PC-9 (cell line): ENCODE measurements around the gene CABP5. TPM values are rescaled to one million over a fixed set of nuclear protein-coding genes. Genes with fewer than 3 reads are reported as not detected.

Experiments used
- BruUV-seq: library from RNA; stranded (reverse); fragments of 400-500 nt; replicated peaks from 2 replicates; lab custom pipeline; 2021; lab: Mats Ljungman, UMichigan
- CTCF ChIA-PET: fragments of 300-600 bp; sonication (Branson Sonifier 250); formaldehyde crosslinking; loops from one replicate; lab custom pipeline; 2022; ENCODE audit warnings: antibody characterized with exemption; lab: Charles Lee
- POLR2A ChIA-PET: fragments of 300-600 bp; sonication (Branson Sonifier 250); formaldehyde crosslinking; loops from one replicate; lab custom pipeline; 2022; ENCODE audit warnings: antibody characterized with exemption; ENCODE audit not compliant: unreplicated experiment; lab: Charles Lee
- DNase-seq, 2 experiments: peaks; one replicate each; pipeline versions ENCODE4 v3.0.0 to v3.0.0-alpha.2; 2015 to 2022; ENCODE audit warnings: mixed read lengths in 1 of 2
- H2AFZ ChIP-seq: fragments of 200-600 bp; sonication (generic); 2 replicates; pipeline ENCODE4 v1.8.1; 2017; ENCODE audit warnings: antibody characterized with exemption
- H3F3A ChIP-seq: fragments of 200-600 bp; sonication (generic); 2 replicates; pipeline ENCODE4 v1.8.1; 2017; ENCODE audit warnings: antibody characterized with exemption, mild to moderate bottlenecking, low read depth; ENCODE audit not compliant: insufficient read depth
- H3K27ac ChIP-seq: fragments of 200-600 bp; sonication (generic); 2 replicates; pipeline ENCODE4 v1.6.1; 2016; ENCODE audit warnings: mixed run types
- H3K27me3 ChIP-seq: fragments of 200-600 bp; sonication (generic); 2 replicates; pipeline ENCODE4 v1.6.1; 2016; ENCODE audit warnings: low read depth, mixed run types; ENCODE audit not compliant: insufficient read depth
- H3K36me3 ChIP-seq: fragments of 200-600 bp; sonication (generic); 2 replicates; pipeline ENCODE4 v1.6.1; 2016; ENCODE audit warnings: low read depth, mixed run types
- H3K4me1 ChIP-seq: fragments of 200-600 bp; sonication (generic); replicated peaks from 2 replicates; pipeline ENCODE4 v1.6.1; 2016; ENCODE audit warnings: mixed run types; ENCODE audit not compliant: insufficient read depth
- H3K4me2 ChIP-seq: fragments of 200-600 bp; sonication (generic); 2 replicates; pipeline ENCODE4 v1.6.1; 2017; ENCODE audit warnings: mixed run types
- H3K4me3 ChIP-seq: fragments of 200-600 bp; sonication (generic); 2 replicates; pipeline ENCODE4 v1.6.1; 2016; ENCODE audit warnings: mixed run types
- H3K79me2 ChIP-seq: fragments of 200-600 bp; sonication (generic); 2 replicates; pipeline ENCODE4 v1.6.1; 2017; ENCODE audit warnings: low read depth, mixed run types
- H3K9me2 ChIP-seq: fragments of 200-600 bp; sonication (generic); 2 replicates; pipeline ENCODE4 v1.8.1; 2017; ENCODE audit warnings: mild to moderate bottlenecking; ENCODE audit not compliant: insufficient read depth
- H3K9me3 ChIP-seq: fragments of 200-600 bp; sonication (generic); 2 replicates; pipeline ENCODE4 v1.8.1; 2016; ENCODE audit warnings: low read depth; ENCODE audit not compliant: insufficient read depth
- H4K20me1 ChIP-seq: fragments of 200-600 bp; sonication (generic); 2 replicates; pipeline ENCODE4 v1.8.1; 2017; ENCODE audit not compliant: insufficient read depth
- CTCF ChIP-seq: fragments of 200-600 bp; sonication (generic); conservative IDR thresholded peaks from 2 replicates; pipeline ENCODE4 v1.6.1; 2017; ENCODE audit warnings: mixed run types, antibody characterized with exemption, mild to moderate bottlenecking, moderate library complexity
- EZH2 ChIP-seq: fragments of 200-600 bp; sonication (generic); IDR thresholded peaks from 2 replicates; pipeline ENCODE4 v1.8.0; 2017; ENCODE audit warnings: antibody characterized with exemption, low read depth
- intact Hi-C: fragments of 100-400 bp; cut with micrococcal nuclease; formaldehyde crosslinking; loops from one replicate; pipeline ENCODE4 v1.10.0; 2022; ENCODE audit not compliant: unreplicated experiment
- total RNA-seq: library from RNA; stranded (reverse); gene quantifications from 2 replicates; pipeline ENCODE4 v1.2.3, GENCODE V29; 2021

The CABP5 gene
- total RNA-seq, 1 experiment from 2014 or later, result not detected

DNA sequence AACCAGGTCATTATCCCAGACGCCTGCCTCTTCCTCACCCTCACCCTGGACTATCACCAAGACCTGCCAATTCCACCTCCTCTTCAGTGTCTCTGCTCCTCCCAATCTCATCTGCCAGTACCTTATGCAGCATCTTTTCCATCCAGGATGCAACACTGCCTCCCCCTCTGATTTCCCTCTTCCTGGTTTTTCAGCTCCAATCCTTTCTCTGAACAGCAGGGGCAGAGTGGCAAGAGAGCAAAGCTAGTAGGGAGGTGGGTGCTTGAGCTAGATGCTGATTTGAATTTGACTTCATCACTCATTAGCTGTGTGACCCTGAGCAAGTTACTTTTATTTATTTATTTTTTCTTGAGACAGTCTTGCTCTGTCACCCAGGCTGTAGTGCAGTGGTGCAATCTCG is 25.6 kb upstream of the CABP5 start:
- ChIA-PET CTCF (interaction anchor here (0.5 kb wide), 1 partner anchor 18 kb away, joined by 3 read pairs; no protein-coding TSS in a partner anchor), POLR2A (no interaction called here)
- Histone ChIP-seq H2AFZ (no peak overlapping the region), H3F3A (no peaks in the 10 kb centered on the region), H3K4me3 (no peak overlapping the region), H4K20me1 (no peaks in the 10 kb centered on the region), H3K79me2 (no peaks in the 10 kb centered on the region), H3K9me3 (no peaks in the 10 kb centered on the region), H3K36me3 (no peaks in the 10 kb centered on the region), H3K9me2 (no peaks in the 10 kb centered on the region), H3K4me2 (no peak overlapping the region), H3K4me1 (no peaks in the 10 kb centered on the region), H3K27me3 (peaks cover 88% of the 10 kb centered on the region), H3K27ac (no peak overlapping the region)
- DNase-seq, result no peak
- no peak for TF ChIP-seq CTCF
- no peak for TF ChIP-seq EZH2
- intact Hi-C loops, result no loop called here
- BruUV-seq, result no TSS peak

- BruUV-seq, result no TSS peak
- Histone ChIP-seq H3K27ac (no peak overlapping the region), H3K36me3 (no peaks in the 10 kb centered on the region), H3K4me1 (no peaks in the 10 kb centered on the region), H3K4me3 (no peak overlapping the region), H3K9me2 (no peaks in the 10 kb centered on the region), H4K20me1 (no peaks in the 10 kb centered on the region), H2AFZ (no peak overlapping the region), H3F3A (no peaks in the 10 kb centered on the region), H3K4me2 (no peak overlapping the region), H3K79me2 (no peaks in the 10 kb centered on the region), H3K9me3 (no peaks in the 10 kb centered on the region), H3K27me3 (peaks cover 86% of the 10 kb centered on the region)
- ChIA-PET CTCF (no interaction called here), POLR2A (no interaction called here)
- intact Hi-C loops, result no loop called here
- TF ChIP-seq EZH2, result no peak
- TF ChIP-seq CTCF, result no peak
- no peak for DNase-seq
These were observed 20.6 kb upstream of the CABP5 start for GRCh38 chr19:48064509-48064908.

DNA sequence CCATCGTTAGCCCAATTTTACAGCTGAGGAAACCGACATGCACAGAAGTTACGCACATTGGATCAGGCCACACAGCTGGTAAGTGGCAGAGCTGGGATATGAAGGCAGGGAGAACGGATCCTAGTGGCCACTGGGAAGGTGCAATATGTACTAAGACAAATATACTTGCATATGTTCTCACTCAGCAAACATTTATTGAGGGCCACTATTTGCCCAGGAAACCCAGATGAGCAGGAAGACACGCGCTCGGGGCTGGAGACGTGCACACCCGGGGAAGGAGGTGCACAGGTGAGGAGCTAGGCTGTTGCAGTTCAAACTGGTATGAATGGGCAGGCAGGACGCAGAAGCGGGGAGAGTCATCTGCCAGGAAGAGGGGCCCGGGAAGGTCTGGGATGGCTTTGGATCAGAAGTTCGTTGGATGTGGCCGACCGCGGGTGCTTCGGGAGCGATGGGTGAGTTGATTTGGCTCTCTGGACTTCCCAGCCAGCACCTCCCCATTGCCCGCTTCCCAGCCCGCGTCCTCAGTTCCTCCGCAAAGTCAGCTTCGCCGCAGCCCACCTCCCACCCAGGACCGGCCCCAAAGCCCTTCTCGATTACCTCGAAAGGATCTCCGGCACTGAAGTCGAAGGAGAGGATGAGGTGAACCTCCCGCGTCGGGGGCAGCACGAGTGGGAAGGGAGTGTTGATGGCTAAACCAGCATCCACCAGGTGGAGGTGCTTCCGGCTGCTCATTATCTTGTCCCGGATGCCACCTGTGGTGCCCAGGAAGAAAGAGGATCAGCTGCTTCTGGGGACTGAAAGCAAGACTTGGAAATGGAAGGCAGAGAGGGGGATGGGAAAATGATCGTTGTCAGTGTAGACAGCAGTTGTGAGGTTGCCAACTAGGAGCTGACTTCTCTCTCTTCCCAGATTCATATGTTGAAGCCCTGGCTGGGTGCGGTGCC is 17.8 kb upstream of the CABP5 start:
- DNase-seq, result no peak
- no peaks in the 10 kb centered on the region for H3K4me1 ChIP-seq
- TF ChIP-seq CTCF, result no peak
- no peak for TF ChIP-seq EZH2
- H2AFZ ChIP-seq, result no peak overlapping the region
- H3K4me3 ChIP-seq, result no peak overlapping the region
- H3F3A ChIP-seq, result no peaks in the 10 kb centered on the region
- POLR2A ChIA-PET, result no interaction called here
- BruUV-seq, result no TSS peak
- peaks cover 86% of the 10 kb centered on the region for H3K27me3 ChIP-seq
- no peaks in the 10 kb centered on the region for H4K20me1 ChIP-seq
- H3K36me3 ChIP-seq, result no peaks in the 10 kb centered on the region
- no peak overlapping the region for H3K4me2 ChIP-seq
- no peaks in the 10 kb centered on the region for H3K9me3 ChIP-seq
- no peaks in the 10 kb centered on the region for H3K79me2 ChIP-seq
- intact Hi-C loops, result no loop called here
- H3K27ac ChIP-seq, result no peak overlapping the region
- CTCF ChIA-PET, result no interaction called here
- H3K9me2 ChIP-seq, result no peaks in the 10 kb centered on the region
